ENCODE measurements around the gene DYNC2H1. TPM values are rescaled to one million over a fixed set of nuclear protein-coding genes. Genes with fewer than 3 reads are reported as not detected.

Gene DYNC2H1
- total RNA-seq, 2 experiments from 2014 or later, result 1.3 to 2.0 TPM

DNA sequence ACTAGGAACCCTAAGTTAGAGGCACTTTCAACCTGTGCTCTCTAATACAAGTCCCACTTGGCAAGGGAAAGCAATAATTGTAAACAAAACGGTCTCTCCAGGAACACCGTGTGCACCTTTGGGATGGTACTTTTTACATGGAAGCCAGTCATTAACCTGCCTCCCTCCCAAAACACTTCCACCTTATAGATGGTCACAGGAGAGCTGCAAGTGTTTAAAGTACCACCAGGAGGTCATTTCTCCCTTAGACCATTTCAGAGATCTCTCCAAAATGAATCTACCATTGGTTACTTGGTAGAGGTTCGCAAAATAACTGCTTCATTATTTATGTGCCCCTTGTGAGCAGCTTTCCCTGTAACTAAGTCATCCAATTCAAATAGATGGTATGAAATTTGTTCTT, 375.3 kb downstream of the DYNC2H1 start:
- no peaks in the 10 kb centered on the region for H3K9me3 Mint-ChIP-seq
- intact Hi-C loops (cut with micrococcal nuclease), result no loop called here
- TF ChIP-seq CTCF (IDR thresholded peaks at IDR 0.05), result no peak
- no peaks in the 10 kb centered on the region for H3K36me3 Mint-ChIP-seq (ENCODE audit: low read depth)
- no peak overlapping the region for H3K27ac Mint-ChIP-seq
- no peak for DNase-seq
- ChIA-PET POLR2A (no interaction called here), CTCF (no interaction called here)
- no peak for ATAC-seq
- no peaks in the 10 kb centered on the region for H3K27me3 Mint-ChIP-seq
- peaks cover 10% of the 10 kb centered on the region for H3K4me1 Mint-ChIP-seq (ENCODE audit: low read depth)
- no peak overlapping the region for H3K4me3 Mint-ChIP-seq

- Mint-ChIP-seq H3K9me3 (no peaks in the 10 kb centered on the region), H3K27me3 (no peaks in the 10 kb centered on the region), H3K4me3 (no peak overlapping the region), H3K36me3 (ENCODE audit: low read depth) (no peaks in the 10 kb centered on the region), H3K27ac (no peak overlapping the region), H3K4me1 (ENCODE audit: low read depth) (peaks cover 10% of the 10 kb centered on the region)
- TF ChIP-seq CTCF (IDR thresholded peaks at IDR 0.05), result no peak
- POLR2A ChIA-PET, result no interaction called here
- intact Hi-C loops (cut with micrococcal nuclease), result no loop called here
- DNase-seq (no peak), ATAC-seq (no peak)
- CTCF ChIA-PET, result no interaction called here
Measured at GRCh38 chr11:103486604-103487003, 377.4 kb downstream of the DYNC2H1 start.

GRCh38 chr11:103487113-103487512, 377.9 kb downstream of the DYNC2H1 start:
- ChIA-PET POLR2A (no interaction called here), CTCF (no interaction called here)
- H3K36me3 Mint-ChIP-seq (ENCODE audit: low read depth), result no peaks in the 10 kb centered on the region
- DNase-seq (no peak), ATAC-seq (no peak)
- no peaks in the 10 kb centered on the region for H3K9me3 Mint-ChIP-seq
- no peak overlapping the region for H3K27ac Mint-ChIP-seq
- no peaks in the 10 kb centered on the region for H3K27me3 Mint-ChIP-seq
- H3K4me1 Mint-ChIP-seq (ENCODE audit: low read depth), result peaks cover 10% of the 10 kb centered on the region
- intact Hi-C loops (cut with micrococcal nuclease), result no loop called here
- no peak for TF ChIP-seq CTCF (IDR thresholded peaks at IDR 0.05)
- H3K4me3 Mint-ChIP-seq, result no peak overlapping the region

DNA sequence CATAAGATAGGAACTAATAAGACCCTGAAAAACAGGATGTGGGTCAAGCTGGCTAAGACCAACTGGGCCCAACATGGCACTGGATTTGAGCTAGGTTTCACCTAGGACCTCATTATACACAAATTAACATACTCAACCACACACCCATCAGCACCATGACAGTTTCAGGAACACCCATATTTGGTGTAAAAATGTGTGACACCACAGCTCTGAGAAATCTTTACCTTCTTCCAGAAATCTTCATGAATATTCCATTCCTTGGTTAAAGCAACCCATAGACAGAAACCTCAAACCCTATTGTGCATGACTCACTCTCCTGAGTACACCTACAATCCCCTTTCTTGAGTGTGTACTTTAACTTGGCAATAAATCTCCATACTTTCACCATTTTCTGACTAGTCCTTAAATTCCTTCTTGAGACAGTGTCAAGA, 378.8 kb downstream of the DYNC2H1 start:
- no peak overlapping the region for H3K4me3 Mint-ChIP-seq
- no peaks in the 10 kb centered on the region for H3K27me3 Mint-ChIP-seq
- H3K9me3 Mint-ChIP-seq, result no peaks in the 10 kb centered on the region
- H3K27ac Mint-ChIP-seq, result no peak overlapping the region
- intact Hi-C loops (cut with micrococcal nuclease), result no loop called here
- DNase-seq (peak; percentile 8), ATAC-seq (peak; percentile 85)
- ChIA-PET CTCF (no interaction called here), POLR2A (no interaction called here)
- H3K4me1 Mint-ChIP-seq (ENCODE audit: low read depth), result peaks cover 10% of the 10 kb centered on the region
- TF ChIP-seq CTCF (IDR thresholded peaks at IDR 0.05), result no peak
- no peaks in the 10 kb centered on the region for H3K36me3 Mint-ChIP-seq (ENCODE audit: low read depth)

DNA sequence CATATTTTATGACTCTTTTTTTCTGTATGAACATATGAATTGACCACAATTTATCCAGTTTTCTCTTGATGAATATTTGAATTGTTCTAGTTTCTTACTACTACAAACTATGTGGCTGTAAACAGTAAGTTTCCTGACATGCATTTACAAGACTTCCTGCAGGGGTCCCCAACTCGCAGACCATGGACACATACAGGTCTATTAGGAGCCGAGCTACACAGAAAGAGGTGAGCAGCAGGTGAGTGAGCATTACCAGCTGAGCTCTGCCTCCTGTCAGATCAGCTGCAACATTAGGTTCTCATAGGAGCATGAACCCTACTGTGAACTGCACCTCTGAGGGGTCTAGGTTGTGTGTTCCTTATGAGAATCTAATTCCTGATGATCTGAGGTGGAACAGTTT, 379.4 kb downstream of the DYNC2H1 start:
- TF ChIP-seq CTCF (IDR thresholded peaks at IDR 0.05), result no peak
- POLR2A ChIA-PET, result no interaction called here
- no peak overlapping the region for H3K27ac Mint-ChIP-seq
- H3K4me1 Mint-ChIP-seq (ENCODE audit: low read depth), result peaks cover 10% of the 10 kb centered on the region
- intact Hi-C loops (cut with micrococcal nuclease), result no loop called here
- CTCF ChIA-PET, result no interaction called here
- H3K9me3 Mint-ChIP-seq, result no peaks in the 10 kb centered on the region
- ATAC-seq (peak; percentile 48), DNase-seq (no peak)
- no peaks in the 10 kb centered on the region for H3K27me3 Mint-ChIP-seq
- H3K4me3 Mint-ChIP-seq, result no peak overlapping the region
- no peaks in the 10 kb centered on the region for H3K36me3 Mint-ChIP-seq (ENCODE audit: low read depth)

Measured in activated CD8-positive, alpha-beta T cell treated with anti-CD3 and anti-CD28 coated beads for 36 hours (primary cell).